ENCODE measurements around the gene ZNF593OS. TPM values are rescaled to one million over a fixed set of nuclear protein-coding genes. Genes with fewer than 3 reads are reported as not detected.

Gene ZNF593OS
- total and polyA plus RNA-seq, 10 donors, result 0.26 to 0.43 (median 0.26) TPM; not detected in 7

- WGBS, 5 donors, result 31 to 47% (median 43%) methylated on average over 9 of the region's 9 CpGs
- peak overlapping the region in 7 of 8 donors; percentile 60 to 87 (median 78) for H3K27ac ChIP-seq
- peaks cover 3 to 71% (median 44%) of the 10 kb centered on the region in 6 donors for H3K4me1 ChIP-seq
- no peaks in the 10 kb centered on the region for H3K27me3 ChIP-seq (replicated peaks in 1 of 7)
- peak overlapping the region in 2 of 8 donors; percentile 3 to 44 for H3K4me3 ChIP-seq
- intact Hi-C loops (cut with DNase I; ENCODE audit: low total_unique reads), result no loop called here
- H3K9me3 ChIP-seq, result no peaks in the 10 kb centered on the region
- no peak for TF ChIP-seq POLR2A (IDR thresholded peaks at IDR 0.05)
- TF ChIP-seq POLR2AphosphoS5 (IDR thresholded peaks at IDR 0.05), result peak in 1 of 3 donors; percentile 8
- no peak for DNase-seq
- H3K36me3 ChIP-seq, result peaks cover 0 to 24% (median 8%) of the 10 kb centered on the region in 6 donors
Observed at GRCh38 chr1:26126321-26127084, 45.1 kb downstream of the ZNF593OS start.

- 23 to 43% (median 32%) methylated on average over 1 of the region's 1 CpG for WGBS, 5 donors
- intact Hi-C loops (cut with DNase I; ENCODE audit: low total_unique reads), result no loop called here
- Histone ChIP-seq H3K27me3 (replicated peaks in 1 of 7) (no peaks in the 10 kb centered on the region), H3K27ac (peak overlapping the region in 7 of 8 donors; percentile 60 to 87 (median 78)), H3K4me1 (peaks cover 3 to 76% (median 44%) of the 10 kb centered on the region in 6 donors), H3K36me3 (peaks cover 0 to 27% (median 8%) of the 10 kb centered on the region in 6 donors), H3K9me3 (no peaks in the 10 kb centered on the region), H3K4me3 (no peak overlapping the region)
- TF ChIP-seq CTCF (IDR thresholded peaks at IDR 0.05 in 8 of 11, conservative IDR thresholded peaks at IDR 0.05 in 3 of 11) (no peak), POLR2A (IDR thresholded peaks at IDR 0.05) (no peak), POLR2AphosphoS5 (IDR thresholded peaks at IDR 0.05) (no peak)
- no peak for DNase-seq
Observed at GRCh38 chr1:26125946-26126320, 45.7 kb downstream of the ZNF593OS start.

GRCh38 chr1:26125382-26125781 is 46.2 kb downstream of the ZNF593OS start:
- Histone ChIP-seq H3K4me1 (peaks cover 3 to 82% (median 44%) of the 10 kb centered on the region in 6 donors), H3K27me3 (replicated peaks in 1 of 7) (no peaks in the 10 kb centered on the region), H3K9me3 (no peaks in the 10 kb centered on the region), H3K36me3 (peaks cover 0 to 30% (median 8%) of the 10 kb centered on the region in 6 donors), H3K4me3 (no peak overlapping the region), H3K27ac (peak overlapping the region in 4 of 8 donors; percentile 75 to 85 (median 81))
- TF ChIP-seq POLR2AphosphoS5 (IDR thresholded peaks at IDR 0.05), result no peak
- TF ChIP-seq POLR2A (IDR thresholded peaks at IDR 0.05), result no peak
- TF ChIP-seq CTCF (IDR thresholded peaks at IDR 0.05 in 8 of 11, conservative IDR thresholded peaks at IDR 0.05 in 3 of 11), result no peak
- DNase-seq, result no peak
- intact Hi-C loops (cut with DNase I; ENCODE audit: low total_unique reads), result no loop called here

- WGBS, 5 donors, result 79 to 91% (median 82%) methylated on average over 4 of the region's 4 CpGs
- H3K4me1 ChIP-seq, result peaks cover 3 to 89% (median 46%) of the 10 kb centered on the region in 6 donors
Observed at GRCh38 chr1:26124418-26125331, 47.0 kb downstream of the ZNF593OS start.

More at GRCh38 chr1:26124418-26125331, 47.0 kb downstream of the ZNF593OS start:
- Histone ChIP-seq H3K36me3 (peaks cover 0 to 37% (median 8%) of the 10 kb centered on the region in 6 donors), H3K4me3 (no peak overlapping the region), H3K27me3 (replicated peaks in 1 of 7) (no peaks in the 10 kb centered on the region), H3K27ac (peak overlapping the region in 2 of 8 donors; percentile 84 to 85), H3K9me3 (no peaks in the 10 kb centered on the region)
- DNase-seq, result no peak
- intact Hi-C loops (cut with DNase I; ENCODE audit: low total_unique reads), result no loop called here
- no peak for TF ChIP-seq POLR2A (IDR thresholded peaks at IDR 0.05)

Data from spleen (tissue), 11 donors.